Activated CD4-positive, alpha-beta memory T cell treated with anti-CD3 and anti-CD28 coated beads, Interleukin-2, amount 10 ng/mL, durations not matched to agents 7 days and 5 days (primary cell): ENCODE results near the gene LEPR. TPM values are rescaled to one million over a fixed set of nuclear protein-coding genes. Genes with fewer than 3 reads are reported as not detected.

ENCODE experiments used
- CTCF ChIA-PET: fragments of 350-600 bp; sonication (Branson Sonifier 250); formaldehyde crosslinking; loops from one replicate; lab custom pipeline; 2021; ENCODE audit warnings: antibody characterized with exemption, inconsistent platforms; lab: Charles Lee
- POLR2A ChIA-PET: fragments of 350-600 bp; sonication (Branson Sonifier 250); formaldehyde crosslinking; loops from one replicate; lab custom pipeline; 2021; ENCODE audit warnings: antibody characterized with exemption; lab: Charles Lee
- DNase-seq: peaks from one replicate; pipeline ENCODE4 v3.0.0-alpha.2; 2020
- H3K27ac Mint-ChIP-seq: one replicate; pipeline ENCODE4 v1.8.0; 2021; ENCODE audit warnings: mild to moderate bottlenecking, mixed read lengths
- H3K27me3 Mint-ChIP-seq: one replicate; pipeline ENCODE4 v1.8.0; 2021; ENCODE audit warnings: mixed read lengths
- H3K36me3 Mint-ChIP-seq: one replicate; pipeline ENCODE4 v1.8.0; 2021; ENCODE audit warnings: low read depth, mixed read lengths
- H3K4me1 Mint-ChIP-seq: one replicate; pipeline ENCODE4 v1.8.0; 2021; ENCODE audit warnings: mixed read lengths
- H3K4me3 Mint-ChIP-seq: one replicate; pipeline ENCODE4 v1.8.0; 2021; ENCODE audit warnings: mild to moderate bottlenecking, mixed read lengths
- H3K9me3 Mint-ChIP-seq: one replicate; pipeline ENCODE4 v1.8.0; 2021; ENCODE audit warnings: mixed read lengths
- total RNA-seq, 2 experiments: library from RNA; stranded (reverse); gene quantifications; one replicate each; pipeline ENCODE4 v1.2.3, GENCODE V29; 2021

LEPR gene
- total RNA-seq, 2 experiments from 2014 or later, result 3.7 to 4.2 TPM

DNA sequence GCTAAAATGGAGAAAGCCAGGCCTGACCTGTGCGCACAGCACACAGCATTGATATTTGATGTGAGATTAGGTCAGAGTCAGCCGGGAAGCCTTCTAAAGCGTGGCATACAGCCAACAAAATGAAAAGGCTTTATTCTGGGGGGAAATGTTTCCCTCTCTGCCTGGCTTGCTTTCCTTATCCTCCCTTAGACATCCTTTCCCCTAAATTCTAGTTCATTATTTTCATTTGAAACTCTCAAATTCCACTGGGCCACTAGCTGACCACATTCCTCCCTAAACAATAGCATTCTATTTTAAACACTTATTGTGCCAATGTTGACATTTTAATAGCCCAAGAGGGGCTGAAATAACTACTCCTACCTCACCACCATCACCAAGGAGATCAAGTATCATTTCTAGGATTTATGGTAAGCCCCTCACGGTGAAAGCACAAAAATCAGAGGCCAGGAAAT is 49.4 kb downstream of the LEPR start:
- CTCF ChIA-PET, result no interaction called here
- Mint-ChIP-seq H3K4me3 (no peak overlapping the region), H3K27me3 (no peaks in the 10 kb centered on the region), H3K9me3 (no peaks in the 10 kb centered on the region), H3K36me3 (no peaks in the 10 kb centered on the region), H3K27ac (no peak overlapping the region), H3K4me1 (no peaks in the 10 kb centered on the region)
- POLR2A ChIA-PET, result no interaction called here
- DNase-seq, result no peak

Other genes starting within 250 kb of the LEPR start
- gene DNAJC6, start 111.1 kb upstream of the LEPR start, total RNA-seq, result 1 to 10 TPM; 4.0 to 5.4 TPM
- gene LEPROT, start within 50 bp of the LEPR start, total RNA-seq, result 10 to 100 TPM; 29.2 to 31.3 TPM